Measurements from ENCODE around the gene TMEM183A. TPM values are rescaled to one million over a fixed set of nuclear protein-coding genes. Genes with fewer than 3 reads are reported as not detected.

TMEM183A gene
- total and polyA plus RNA-seq, 9 of the 15 experiments (the other 6 are each of a cell fraction or from before 2014, with no cell fraction given): 23.4 to 190 (median 124) TPM

DNA sequence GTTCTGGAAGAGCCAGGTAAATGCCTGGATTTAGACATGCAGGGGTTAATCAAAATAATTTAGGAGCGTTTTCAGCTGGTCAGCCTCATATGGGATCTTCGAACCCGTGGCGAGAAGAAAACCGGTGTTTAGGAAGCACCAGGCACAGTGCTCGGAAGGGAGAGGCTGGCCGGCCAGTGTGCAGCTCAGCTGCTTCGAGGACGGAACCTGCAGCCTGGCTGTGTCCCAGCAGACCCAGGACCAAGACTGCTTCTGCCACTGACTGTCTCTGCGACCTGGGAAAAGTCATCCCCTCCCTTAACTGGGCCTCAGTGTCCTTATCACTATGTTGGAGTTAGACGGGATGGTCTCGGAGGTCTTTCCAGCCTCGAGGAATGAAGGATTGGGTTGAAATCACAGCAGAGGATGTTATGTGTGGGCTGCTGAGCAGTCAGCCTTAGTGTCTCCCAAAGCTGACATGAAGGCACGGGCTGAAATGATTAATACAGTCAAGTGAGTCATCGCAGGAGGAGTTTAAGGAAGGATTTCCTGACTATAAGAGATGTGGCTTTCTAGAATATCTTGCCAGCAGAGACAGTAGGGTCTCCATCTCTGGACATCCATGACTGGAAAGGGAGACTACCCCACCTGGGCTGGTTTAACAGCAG lies 39.9 kb downstream of the TMEM183A start:
- ATAC-seq (peak; percentile 19; the same call in 1 of the 3 replicates), FAIRE-seq (peak; percentile 85)
- no peak overlapping the region for H3K27ac ChIP-seq (ENCODE audit: extremely low read depth, low read depth, low read length)
- TF ChIP-seq HNRNPUL1 (IDR thresholded peaks at IDR 0.05; ENCODE audit: low read length) (no peak), TCF3 (CRISPR knock-in tag; IDR thresholded peaks at IDR 0.05) (no peak), ZNF146 (CRISPR knock-in tag; IDR thresholded peaks at IDR 0.05; ENCODE audit: unreplicated experiment) (no peak), SUPT5H (IDR thresholded peaks at IDR 0.05) (no peak), POLR2AphosphoS2 (IDR thresholded peaks at IDR 0.05; ENCODE audit: low read length) (no peak), ZNF124 (CRISPR knock-in tag; IDR thresholded peaks at IDR 0.05) (no peak), RBM17 (IDR thresholded peaks at IDR 0.05; ENCODE audit: borderline replicate concordance, low read depth, low read length) (no peak), PHB2 (IDR thresholded peaks at IDR 0.05; ENCODE audit: low read depth) (no peak), HDAC1 (IDR thresholded peaks at IDR 0.05) (0 out of 4 replicates have a peak, but pooled peaks of 1 of the 2 experiments have one; percentile 29), EGR1 (conservative IDR thresholded peaks at IDR 0.05) (0 out of 2 replicates have a peak, but pooled peaks have one; percentile 27), CEBPG (CRISPR knock-in tag; IDR thresholded peaks at IDR 0.05) (no peak), CEBPG (tag; conservative IDR thresholded peaks at IDR 0.05 in 1 of 2, IDR thresholded peaks at IDR 0.05 in 1 of 2) (no peak), JUN (IDR thresholded peaks at IDR 0.05; ENCODE audit: borderline replicate concordance, low read depth, low read length) (peak; percentile 62; the same call in 1 of the 2 replicates), JUN (CRISPR knock-in tag; IDR thresholded peaks at IDR 0.05; ENCODE audit: borderline replicate concordance) (no peak), NFIC (IDR thresholded peaks at IDR 0.05) (no peak), ZBED1 (IDR thresholded peaks at IDR 0.05) (no peak), FOSL1 (tag; conservative IDR thresholded peaks at IDR 0.05) (peak; percentile 90), BRD4 (IDR thresholded peaks at IDR 0.05) (no peak), ID3 (CRISPR knock-in tag; IDR thresholded peaks at IDR 0.05) (no peak), ID3 (tag; IDR thresholded peaks at IDR 0.05) (no peak), HDAC2 (IDR thresholded peaks at IDR 0.05) (no peak)
- TF ChIP-seq, protein P1, sequence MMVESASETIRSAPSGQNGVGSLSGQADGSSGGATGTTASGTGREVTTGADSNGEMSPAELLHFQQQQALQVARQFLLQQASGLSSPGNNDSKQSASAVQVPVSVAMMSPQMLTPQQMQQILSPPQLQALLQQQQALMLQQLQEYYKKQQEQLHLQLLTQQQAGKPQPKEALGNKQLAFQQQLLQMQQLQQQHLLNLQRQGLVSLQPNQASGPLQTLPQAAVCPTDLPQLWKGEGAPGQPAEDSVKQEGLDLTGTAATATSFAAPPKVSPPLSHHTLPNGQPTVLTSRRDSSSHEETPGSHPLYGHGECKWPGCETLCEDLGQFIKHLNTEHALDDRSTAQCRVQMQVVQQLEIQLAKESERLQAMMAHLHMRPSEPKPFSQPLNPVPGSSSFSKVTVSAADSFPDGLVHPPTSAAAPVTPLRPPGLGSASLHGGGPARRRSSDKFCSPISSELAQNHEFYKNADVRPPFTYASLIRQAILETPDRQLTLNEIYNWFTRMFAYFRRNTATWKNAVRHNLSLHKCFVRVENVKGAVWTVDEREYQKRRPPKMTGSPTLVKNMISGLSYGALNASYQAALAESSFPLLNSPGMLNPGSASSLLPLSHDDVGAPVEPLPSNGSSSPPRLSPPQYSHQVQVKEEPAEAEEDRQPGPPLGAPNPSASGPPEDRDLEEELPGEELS (CRISPR knock-in tag; IDR thresholded peaks at IDR 0.05; ENCODE audit: borderline replicate concordance): no peak
- TF ChIP-seq, protein P2, sequence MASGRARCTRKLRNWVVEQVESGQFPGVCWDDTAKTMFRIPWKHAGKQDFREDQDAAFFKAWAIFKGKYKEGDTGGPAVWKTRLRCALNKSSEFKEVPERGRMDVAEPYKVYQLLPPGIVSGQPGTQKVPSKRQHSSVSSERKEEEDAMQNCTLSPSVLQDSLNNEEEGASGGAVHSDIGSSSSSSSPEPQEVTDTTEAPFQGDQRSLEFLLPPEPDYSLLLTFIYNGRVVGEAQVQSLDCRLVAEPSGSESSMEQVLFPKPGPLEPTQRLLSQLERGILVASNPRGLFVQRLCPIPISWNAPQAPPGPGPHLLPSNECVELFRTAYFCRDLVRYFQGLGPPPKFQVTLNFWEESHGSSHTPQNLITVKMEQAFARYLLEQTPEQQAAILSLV (tag; IDR thresholded peaks at IDR 0.05): no peak

More for the DNA sequence above, 39.9 kb downstream of the TMEM183A start:
- Histone ChIP-seq H3K4me2 (ENCODE audit: insufficient read depth, low read length) (no peak overlapping the region), H3K9me3 (replicated peaks; ENCODE audit: control insufficient read depth, insufficient read depth, low read depth, low read length) (no peaks in the 10 kb centered on the region), H3K36me3 (ENCODE audit: control insufficient read depth, insufficient read depth, low read length) (no peaks in the 10 kb centered on the region), H3K4me3 (no peak overlapping the region), H3K27me3 (ENCODE audit: control insufficient read depth in 2 of 2, insufficient read depth in 2 of 2, low read length in 2 of 2) (peaks cover 72 to 91% of the 10 kb centered on the region in 2 experiments), H3K4me1 (replicated peaks in 1 of 2; ENCODE audit: control insufficient read depth in 2 of 2, insufficient read depth in 2 of 2, low read length in 2 of 2) (peaks cover 0 to 24% of the 10 kb centered on the region in 2 experiments; a peak in 3 of 5 replicates), H3K9ac (ENCODE audit: insufficient read depth in 1 of 2, low read depth in 2 of 2, low read length in 2 of 2) (peak overlapping the region in 1 of 2 experiments; percentile 43; a peak in 2 of 4 replicates), H3K79me2 (ENCODE audit: control insufficient read depth, insufficient read depth, low read length) (no peaks in the 10 kb centered on the region), H2AFZ (ENCODE audit: low read depth, low read length) (no peak overlapping the region), H3K9me1 (ENCODE audit: control insufficient read depth, insufficient read depth, low read length) (peaks cover 2% of the 10 kb centered on the region), H4K20me1 (replicated peaks; ENCODE audit: control insufficient read depth, insufficient read depth, low read length) (peaks cover 33% of the 10 kb centered on the region)
- no TSS peak for BruUV-seq (replicated peaks)
- in situ Hi-C loops (cut with MboI): no loop called here
- ChIA-PET POLR2A (interaction anchor here (0.8 kb wide), 1 partner anchor 20 kb away, joined by 3 read pairs; no protein-coding TSS in a partner anchor), CTCF (ENCODE audit: low intra/inter-chr PET ratio) (no interaction called here)
- under 1% methylated on average over 15 of the region's 15 CpGs for WGBS (ENCODE audit: insufficient coverage, low coverage, missing lambda C conversion rate)
- DNase-seq (ENCODE audit: extremely low read depth in 1 of 4, low spot score in 3 of 4): peak in 1 of 4 experiments; percentile 23
- intact Hi-C loops (cut with micrococcal nuclease): no loop called here
